Activated naive CD8-positive, alpha-beta T cell treated with anti-CD3 and anti-CD28 coated beads, Interleukin-2, amount 10 ng/mL, durations not matched to agents 7 days and 5 days (primary cell): Measurements from ENCODE around the gene SERPINE2. TPM values are rescaled to one million over a fixed set of nuclear protein-coding genes. Genes with fewer than 3 reads are reported as not detected.
A peak's percentile ranks its signal among the peaks of the same experiment; 100 is the strongest.

Experiments used
- ATAC-seq: fragments of 150-1000 bp; cut with Tn5 transposase; one replicate; pipeline ENCODE4 v1.10.0; 2021; ENCODE audit warnings: low read depth, moderate library complexity
- POLR2A ChIA-PET: fragments of 350-600 bp; sonication (Branson Sonifier 250); formaldehyde crosslinking; loops from one replicate; lab custom pipeline; 2021; ENCODE audit warnings: antibody characterized with exemption; lab: Charles Lee
- DNase-seq: peaks from one replicate; pipeline ENCODE4 v3.0.0; 2021
- H3K27ac Mint-ChIP-seq: one replicate; pipeline ENCODE4 v1.8.0; 2022; ENCODE audit warnings: mild to moderate bottlenecking, mixed read lengths
- H3K27me3 Mint-ChIP-seq: one replicate; pipeline ENCODE4 v1.8.0; 2022; ENCODE audit warnings: mild to moderate bottlenecking, moderate library complexity, mixed read lengths
- H3K36me3 Mint-ChIP-seq: one replicate; pipeline ENCODE4 v1.8.0; 2021; ENCODE audit warnings: mild to moderate bottlenecking, mixed read lengths
- H3K4me1 Mint-ChIP-seq: one replicate; pipeline ENCODE4 v1.8.0; 2021; ENCODE audit warnings: mixed read lengths
- H3K4me3 Mint-ChIP-seq: one replicate; pipeline ENCODE4 v1.8.0; 2022; ENCODE audit warnings: mild to moderate bottlenecking, moderate library complexity, mixed read lengths
- H3K9me3 Mint-ChIP-seq: one replicate; pipeline ENCODE4 v1.8.0; 2021; ENCODE audit warnings: mixed read lengths
- total RNA-seq, 2 experiments: library from RNA; stranded (reverse); gene quantifications; one replicate each; pipeline ENCODE4 v1.2.3, GENCODE V29; 2021

SERPINE2 gene, protein sequence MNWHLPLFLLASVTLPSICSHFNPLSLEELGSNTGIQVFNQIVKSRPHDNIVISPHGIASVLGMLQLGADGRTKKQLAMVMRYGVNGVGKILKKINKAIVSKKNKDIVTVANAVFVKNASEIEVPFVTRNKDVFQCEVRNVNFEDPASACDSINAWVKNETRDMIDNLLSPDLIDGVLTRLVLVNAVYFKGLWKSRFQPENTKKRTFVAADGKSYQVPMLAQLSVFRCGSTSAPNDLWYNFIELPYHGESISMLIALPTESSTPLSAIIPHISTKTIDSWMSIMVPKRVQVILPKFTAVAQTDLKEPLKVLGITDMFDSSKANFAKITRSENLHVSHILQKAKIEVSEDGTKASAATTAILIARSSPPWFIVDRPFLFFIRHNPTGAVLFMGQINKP
- 10 to 100 TPM; 22.2 to 22.3 TPM for total RNA-seq

DNA sequence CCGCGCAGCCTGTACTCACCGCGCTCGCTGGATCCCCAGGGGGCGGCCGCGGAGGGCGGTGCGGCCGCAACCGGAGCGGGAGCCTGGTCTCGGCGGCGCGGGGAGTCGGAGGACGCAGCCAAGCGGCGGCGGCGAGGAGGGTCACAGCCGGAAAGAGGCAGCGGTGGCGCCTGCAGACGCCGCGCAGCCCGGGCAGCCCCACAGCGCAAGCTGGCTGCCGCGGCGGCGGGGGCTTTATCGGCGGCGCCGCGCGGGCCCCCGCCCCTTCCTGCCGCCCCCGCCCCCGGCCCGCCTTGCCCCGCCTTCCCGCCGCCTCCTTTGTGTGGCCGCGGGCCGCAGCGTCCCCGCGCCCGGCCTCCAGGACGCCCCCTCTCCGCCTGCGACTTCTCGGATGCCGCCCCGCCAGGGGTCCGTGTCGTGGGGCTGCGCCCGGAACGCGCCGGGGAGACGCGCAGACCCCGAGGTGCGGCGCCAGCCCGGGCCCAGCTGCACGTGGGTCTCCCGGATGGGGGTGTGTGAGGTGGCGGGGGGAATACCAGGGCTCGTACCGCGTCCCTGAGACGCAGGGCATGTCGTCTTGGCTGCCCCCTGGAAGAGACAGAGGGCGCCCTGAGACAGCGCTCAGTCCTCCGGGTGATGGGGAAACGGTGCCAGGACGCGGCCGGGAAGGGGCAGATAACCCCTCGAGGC lies at the start of gene SERPINE2:
SERPINE2 (minus strand) TSS at position 207 of the 690 bp plus-strand sequence. CDS start 37,386 bp downstream, outside the sequence.
- Mint-ChIP-seq H3K27ac (peak within 1 kb of the TSS; percentile 77), H3K4me3 (peak within 1 kb of the TSS; percentile 98), H3K4me1 (peaks cover 19% of the 10 kb centered on the region), H3K36me3 (peaks cover 3% of the 10 kb centered on the region), H3K27me3 (peaks cover 46% of the 10 kb centered on the region), H3K9me3 (no peaks in the 10 kb centered on the region)
- peak; percentile 69 for ATAC-seq
- POLR2A ChIA-PET, result interaction anchor here (0.9 to 1.6 kb wide), 4 partner anchors 12 to 78 kb away, joined by 3 to 9 read pairs (median 4); no protein-coding TSS in a partner anchor
- DNase-seq, result peak; percentile 72

DNA sequence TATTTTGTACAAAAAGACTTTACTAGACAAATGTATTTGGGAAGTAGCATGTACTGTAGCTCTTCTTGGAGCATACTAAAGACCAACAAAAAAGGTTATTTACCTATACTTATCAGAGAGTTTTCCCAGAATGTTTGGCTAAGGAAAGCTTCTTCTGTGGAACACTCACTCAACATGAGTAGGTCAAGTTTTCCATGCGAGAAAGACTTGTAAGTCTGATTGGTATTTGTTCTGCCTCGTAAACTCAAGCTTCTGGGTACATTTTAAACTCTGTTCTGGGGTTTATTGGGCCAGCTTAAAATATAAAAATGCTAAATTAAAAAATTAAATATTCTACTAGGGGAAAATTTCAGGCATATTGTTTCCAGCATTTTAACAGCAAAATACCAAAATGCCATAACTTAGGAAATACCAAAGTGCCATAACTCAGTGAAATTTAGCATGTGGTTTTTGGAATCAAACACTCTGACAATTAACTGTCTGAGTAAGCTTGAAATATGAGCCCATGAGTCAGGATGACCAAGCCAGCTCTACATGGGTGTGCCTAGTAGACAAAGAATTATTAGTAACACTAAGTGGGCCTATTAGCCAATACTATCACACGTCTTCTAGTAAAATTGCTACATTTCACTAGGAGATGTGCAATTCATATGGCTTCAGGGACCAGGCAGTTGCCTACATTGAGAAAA lies 47.3 kb upstream of the SERPINE2 start:
- no peaks in the 10 kb centered on the region for H3K9me3 Mint-ChIP-seq
- ATAC-seq (no peak), DNase-seq (no peak)
- POLR2A ChIA-PET, result no interaction called here
- no peaks in the 10 kb centered on the region for H3K4me1 Mint-ChIP-seq
- H3K27ac Mint-ChIP-seq, result no peak overlapping the region
- no peak overlapping the region for H3K4me3 Mint-ChIP-seq
- peaks cover 1% of the 10 kb centered on the region for H3K36me3 Mint-ChIP-seq
- peaks cover 5% of the 10 kb centered on the region for H3K27me3 Mint-ChIP-seq

DNA sequence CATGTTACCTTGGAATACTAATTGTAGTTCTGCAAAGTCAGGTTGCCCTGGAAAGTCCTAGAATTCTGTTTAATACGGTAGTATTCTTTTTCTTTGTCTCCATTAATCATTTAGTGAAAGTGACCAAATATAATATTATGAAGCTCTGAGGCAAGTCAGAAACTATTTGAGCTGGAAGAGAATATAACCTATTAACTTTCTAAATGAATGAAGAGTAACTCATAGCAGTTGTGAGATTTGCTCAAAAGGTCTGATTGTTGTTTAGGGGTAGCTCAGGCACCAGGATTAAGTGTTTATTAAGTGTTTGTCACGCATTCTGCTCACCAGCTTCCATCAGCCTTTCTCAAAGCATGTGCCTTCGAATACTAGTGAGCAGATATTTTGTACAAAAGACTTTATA lies 46.7 kb upstream of the SERPINE2 start:
- DNase-seq (no peak), ATAC-seq (no peak)
- Mint-ChIP-seq H3K9me3 (no peaks in the 10 kb centered on the region), H3K27me3 (peaks cover 5% of the 10 kb centered on the region), H3K36me3 (peaks cover 1% of the 10 kb centered on the region), H3K4me1 (no peaks in the 10 kb centered on the region), H3K4me3 (no peak overlapping the region), H3K27ac (no peak overlapping the region)
- POLR2A ChIA-PET, result no interaction called here

DNA sequence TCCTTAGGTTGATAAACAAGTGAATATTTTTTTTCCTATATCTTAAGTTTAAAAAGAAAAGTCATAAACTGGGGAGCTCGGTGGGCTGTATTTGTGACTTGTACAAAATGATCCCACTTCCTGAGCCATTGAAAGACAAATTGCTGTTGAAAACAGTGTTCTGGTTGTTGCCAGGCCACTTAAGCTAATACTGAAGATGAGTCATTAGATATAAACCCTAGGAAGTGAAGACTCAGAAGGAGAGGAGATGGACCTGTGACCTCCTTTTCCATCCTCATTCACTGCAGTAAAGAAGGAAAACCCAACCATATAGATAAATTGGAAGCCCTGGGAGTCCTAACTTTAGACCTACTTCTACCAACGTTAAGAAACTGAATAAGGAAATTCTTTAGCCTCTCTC lies 46.2 kb upstream of the SERPINE2 start:
- Mint-ChIP-seq H3K27ac (no peak overlapping the region), H3K27me3 (peaks cover 5% of the 10 kb centered on the region), H3K4me3 (no peak overlapping the region), H3K4me1 (no peaks in the 10 kb centered on the region), H3K9me3 (no peaks in the 10 kb centered on the region), H3K36me3 (peaks cover 1% of the 10 kb centered on the region)
- POLR2A ChIA-PET, result no interaction called here
- DNase-seq (no peak), ATAC-seq (no peak)

DNA sequence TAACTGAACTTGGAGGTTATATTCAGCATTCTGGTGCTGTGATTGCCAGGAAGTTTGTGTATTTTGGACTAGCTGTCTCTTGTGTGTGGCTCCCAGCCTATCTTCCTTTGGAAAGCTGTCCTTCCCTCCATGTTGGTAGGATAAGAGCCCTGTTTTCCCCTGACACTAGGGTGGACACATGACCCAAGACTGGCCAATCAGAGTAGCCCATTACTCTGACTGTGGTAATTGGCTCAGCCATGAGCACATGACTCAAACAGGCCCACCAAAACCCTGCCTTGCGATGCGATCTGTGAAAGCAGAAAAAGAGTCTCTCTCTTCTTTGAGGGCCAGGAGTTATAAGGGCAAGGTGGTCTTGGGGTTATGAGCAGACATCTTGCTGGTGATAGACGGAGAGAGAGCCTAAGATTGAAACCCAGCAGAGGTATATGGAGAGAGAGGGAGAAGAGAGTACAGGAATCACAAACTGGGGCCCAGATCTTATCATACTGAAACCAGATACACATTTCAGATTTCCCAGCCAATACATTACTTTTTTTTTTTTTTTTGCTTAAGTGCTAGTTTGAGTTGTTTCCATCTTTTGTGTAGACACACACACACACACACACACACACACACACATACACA lies 45.3 kb upstream of the SERPINE2 start:
- Mint-ChIP-seq H3K4me3 (no peak overlapping the region), H3K4me1 (no peaks in the 10 kb centered on the region), H3K27ac (no peak overlapping the region), H3K27me3 (peaks cover 5% of the 10 kb centered on the region), H3K36me3 (peaks cover 1% of the 10 kb centered on the region), H3K9me3 (no peaks in the 10 kb centered on the region)
- ATAC-seq (no peak), DNase-seq (no peak)
- POLR2A ChIA-PET, result no interaction called here

DNA sequence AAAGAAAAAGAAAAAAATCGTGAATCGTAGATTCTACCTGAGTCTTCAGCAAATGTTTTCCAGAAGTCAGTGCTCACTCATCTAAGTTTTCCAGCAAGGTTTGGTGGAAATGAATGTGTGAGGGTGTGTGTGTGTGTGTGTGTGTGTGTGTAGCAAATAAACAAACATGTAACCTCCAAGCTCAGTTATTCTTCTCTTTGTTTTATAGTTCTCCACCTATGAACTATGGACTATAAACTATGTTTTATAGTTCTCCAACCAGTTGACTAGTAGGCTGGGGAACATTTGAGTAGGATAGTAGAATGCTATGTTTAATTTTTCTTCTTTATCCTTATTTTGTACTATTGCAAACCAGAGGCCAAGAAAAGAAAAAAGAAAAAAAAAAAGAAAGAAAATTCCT lies 44.6 kb upstream of the SERPINE2 start:
- H3K9me3 Mint-ChIP-seq, result no peaks in the 10 kb centered on the region
- H3K36me3 Mint-ChIP-seq, result peaks cover 1% of the 10 kb centered on the region
- H3K4me3 Mint-ChIP-seq, result no peak overlapping the region
- H3K27ac Mint-ChIP-seq, result no peak overlapping the region
- DNase-seq (no peak), ATAC-seq (no peak)
- POLR2A ChIA-PET, result no interaction called here
- H3K4me1 Mint-ChIP-seq, result no peaks in the 10 kb centered on the region
- peaks cover 5% of the 10 kb centered on the region for H3K27me3 Mint-ChIP-seq

DNA sequence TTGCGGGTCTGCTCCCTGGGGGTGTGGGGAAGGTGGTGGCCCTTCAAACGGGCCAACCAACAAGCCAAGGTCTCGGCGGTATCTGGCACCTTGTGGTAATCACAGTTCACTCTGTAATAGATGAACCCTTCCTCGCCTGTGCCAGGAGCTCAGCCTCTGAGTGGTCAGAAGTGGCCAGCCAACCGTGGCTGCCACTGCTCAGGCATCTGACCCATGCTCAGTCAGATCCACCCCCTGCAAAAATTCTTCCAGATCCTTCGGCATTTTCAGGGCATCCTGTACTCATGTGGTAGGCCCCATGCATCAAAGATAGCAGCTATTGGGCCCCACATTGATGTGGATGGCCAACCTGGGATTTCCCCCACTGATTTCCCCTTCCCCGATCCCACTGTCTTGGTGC lies 39.6 kb upstream of the SERPINE2 start:
- H3K9me3 Mint-ChIP-seq, result peaks cover 2% of the 10 kb centered on the region
- H3K27ac Mint-ChIP-seq, result no peak overlapping the region
- ATAC-seq (no peak), DNase-seq (no peak)
- peaks cover 5% of the 10 kb centered on the region for H3K27me3 Mint-ChIP-seq
- no peaks in the 10 kb centered on the region for H3K36me3 Mint-ChIP-seq
- POLR2A ChIA-PET, result no interaction called here
- no peaks in the 10 kb centered on the region for H3K4me1 Mint-ChIP-seq
- no peak overlapping the region for H3K4me3 Mint-ChIP-seq

DNA sequence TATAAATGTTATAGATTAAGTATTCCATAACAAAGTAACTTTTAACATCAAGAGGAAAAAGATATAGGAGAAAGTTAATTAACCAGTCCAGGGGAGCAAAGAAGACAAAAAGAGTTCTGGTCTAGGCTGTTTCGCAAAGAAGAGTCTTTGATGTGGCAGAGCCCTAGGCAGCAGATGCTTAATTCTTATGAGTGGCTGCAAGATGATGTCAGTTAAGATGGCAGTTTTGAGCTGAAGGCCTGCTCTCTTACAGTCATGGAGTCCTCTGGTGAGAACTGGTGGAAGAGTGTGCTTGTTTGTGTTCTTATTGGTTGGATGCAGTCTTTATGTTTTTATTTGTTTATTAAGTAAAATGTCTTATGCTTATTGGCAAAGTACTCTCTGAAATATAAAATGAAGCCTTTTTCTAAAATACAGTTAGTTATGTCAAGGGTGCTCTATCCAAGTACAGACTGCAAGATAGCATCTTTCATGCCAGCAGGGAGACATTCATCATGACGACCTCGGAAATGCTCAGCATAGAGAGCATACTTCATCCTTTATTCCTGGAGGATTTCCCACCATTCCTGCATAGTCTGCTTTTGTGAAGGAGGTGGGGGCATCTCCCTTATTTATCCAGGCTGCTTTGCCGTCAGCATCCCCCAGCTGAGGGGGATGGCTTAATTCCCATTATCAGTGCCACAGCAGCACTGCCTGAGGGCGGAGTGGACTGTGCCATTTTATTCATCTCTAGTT lies 38.9 kb upstream of the SERPINE2 start:
- Mint-ChIP-seq H3K4me3 (no peak overlapping the region), H3K27me3 (peaks cover 2% of the 10 kb centered on the region), H3K36me3 (no peaks in the 10 kb centered on the region), H3K9me3 (peaks cover 2% of the 10 kb centered on the region), H3K4me1 (no peaks in the 10 kb centered on the region), H3K27ac (no peak overlapping the region)
- POLR2A ChIA-PET, result no interaction called here
- DNase-seq (no peak), ATAC-seq (no peak)

DNA sequence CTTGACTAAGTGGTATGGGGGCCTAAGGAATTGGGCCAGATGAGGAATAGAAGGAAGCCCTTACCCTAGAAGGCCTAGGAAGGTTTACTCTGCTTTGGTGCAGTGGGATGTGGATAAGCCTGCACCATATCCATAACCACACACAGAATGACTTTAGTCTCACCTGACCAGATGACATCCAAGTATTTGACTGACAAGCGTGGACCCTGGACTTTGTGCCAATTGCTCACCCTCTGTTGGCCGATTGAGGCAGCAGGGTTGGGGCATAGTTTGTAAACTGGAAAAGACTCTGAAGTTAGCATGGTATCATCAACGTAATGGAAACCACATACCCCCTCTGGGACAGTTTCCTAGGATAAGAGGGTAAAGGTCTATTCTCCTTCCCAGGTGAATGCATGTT lies 36.5 kb upstream of the SERPINE2 start:
- no peaks in the 10 kb centered on the region for H3K4me1 Mint-ChIP-seq

DNA sequence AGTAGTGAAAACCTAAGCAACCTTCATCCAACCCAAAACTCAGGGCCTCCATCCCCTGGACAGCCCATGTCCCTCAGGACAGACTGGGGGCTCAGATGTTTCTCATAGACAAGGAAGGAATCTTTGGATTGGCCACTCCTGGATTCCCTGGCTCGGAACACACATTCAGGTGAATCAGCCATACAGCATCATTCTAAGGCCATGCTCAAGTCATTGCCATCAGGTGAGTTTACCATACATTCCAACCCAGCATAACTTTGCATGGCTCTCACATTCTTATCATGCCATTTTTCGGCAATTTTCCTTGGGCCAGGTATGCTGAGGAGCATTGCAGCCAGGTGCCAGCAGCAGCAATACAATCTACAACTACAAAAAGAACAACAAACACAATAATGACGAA lies 34.6 kb upstream of the SERPINE2 start:
- peaks cover 2% of the 10 kb centered on the region for H3K9me3 Mint-ChIP-seq
- POLR2A ChIA-PET, result no interaction called here

More for the DNA sequence above, 36.5 kb upstream of the SERPINE2 start:
- no peak overlapping the region for H3K4me3 Mint-ChIP-seq
- ATAC-seq (no peak), DNase-seq (no peak)
- H3K9me3 Mint-ChIP-seq, result peaks cover 2% of the 10 kb centered on the region
- POLR2A ChIA-PET, result no interaction called here
- H3K27ac Mint-ChIP-seq, result no peak overlapping the region
- H3K36me3 Mint-ChIP-seq, result no peaks in the 10 kb centered on the region
- no peaks in the 10 kb centered on the region for H3K27me3 Mint-ChIP-seq

DNA sequence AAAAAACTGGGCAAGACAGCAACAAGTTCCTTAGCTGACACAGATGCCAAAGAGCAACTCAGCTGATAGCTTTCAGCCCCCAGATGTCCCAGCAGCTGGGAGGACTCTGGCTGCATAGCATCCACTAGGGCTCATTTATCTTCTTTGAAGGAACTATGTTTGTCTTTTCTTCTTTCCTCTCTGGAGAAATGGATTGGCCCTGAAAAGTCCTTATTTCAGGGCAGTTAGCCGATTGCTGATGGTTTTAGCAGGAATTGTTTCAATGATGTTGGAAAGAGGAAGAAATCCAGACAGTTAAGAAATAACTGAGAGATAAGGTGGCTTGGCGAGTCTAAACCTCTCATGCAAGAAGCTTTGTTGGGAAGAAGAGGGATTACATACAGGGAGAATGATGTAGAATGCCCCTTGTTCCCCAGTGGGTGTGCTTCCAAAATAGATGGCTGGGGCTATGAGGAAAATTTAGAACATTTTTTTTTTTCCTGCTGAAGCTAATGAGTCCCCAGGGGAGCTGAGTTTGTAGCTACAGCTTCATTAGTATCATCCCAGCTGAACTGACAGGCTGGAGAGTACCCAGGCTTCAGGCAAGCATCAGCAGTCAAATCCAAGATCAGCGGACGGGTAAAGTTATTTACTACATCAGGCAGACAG lies 33.6 kb upstream of the SERPINE2 start:
- Mint-ChIP-seq H3K36me3 (no peaks in the 10 kb centered on the region), H3K9me3 (peaks cover 2% of the 10 kb centered on the region), H3K27me3 (peaks cover 6% of the 10 kb centered on the region), H3K27ac (no peak overlapping the region), H3K4me1 (no peaks in the 10 kb centered on the region), H3K4me3 (no peak overlapping the region)
- no peak for ATAC-seq
- POLR2A ChIA-PET, result no interaction called here
- DNase-seq, result no peak

More for the DNA sequence above, 34.6 kb upstream of the SERPINE2 start:
- Mint-ChIP-seq H3K27me3 (peaks cover 6% of the 10 kb centered on the region), H3K4me3 (no peak overlapping the region), H3K27ac (no peak overlapping the region), H3K36me3 (no peaks in the 10 kb centered on the region), H3K4me1 (no peaks in the 10 kb centered on the region)
- no peak for ATAC-seq
- DNase-seq, result no peak

DNA sequence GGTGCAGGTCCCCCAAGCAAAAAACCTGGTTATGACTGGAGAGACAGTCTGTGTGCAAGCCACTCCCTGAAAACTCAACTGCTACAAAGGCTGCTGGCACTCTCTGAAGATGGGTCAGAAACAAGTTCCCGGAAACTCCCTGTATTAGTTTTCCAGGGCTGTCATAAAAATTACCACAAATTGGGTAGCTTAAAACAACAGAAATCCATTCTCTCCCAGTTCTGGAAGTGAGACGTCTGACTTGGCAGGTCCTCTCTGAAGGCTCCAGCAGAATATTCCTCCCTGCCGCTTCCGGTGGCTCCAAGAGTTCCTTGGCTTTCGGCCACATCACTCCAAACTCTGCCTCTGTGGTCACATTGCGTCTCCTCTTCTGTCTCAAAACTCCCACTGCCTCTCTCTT lies 30.1 kb upstream of the SERPINE2 start:
- POLR2A ChIA-PET, result no interaction called here
- Mint-ChIP-seq H3K9me3 (peaks cover 2% of the 10 kb centered on the region), H3K4me3 (no peak overlapping the region), H3K27ac (no peak overlapping the region), H3K36me3 (no peaks in the 10 kb centered on the region), H3K27me3 (peaks cover 10% of the 10 kb centered on the region), H3K4me1 (no peaks in the 10 kb centered on the region)
- ATAC-seq (no peak), DNase-seq (no peak)
